ENCODE data around the gene MBD5. TPM values are rescaled to one million over a fixed set of nuclear protein-coding genes. Genes with fewer than 3 reads are reported as not detected.

MBD5 gene
- total and polyA plus RNA-seq, 2 of the 4 experiments (the other 2 are of a cell fraction) = 9.8 to 14.2 TPM

- Histone ChIP-seq H4K5ac (ENCODE audit: low read depth, low read length) (no peak overlapping the region), H2AK5ac (ENCODE audit: low read depth, low read length) (no peak overlapping the region), H3K18ac (ENCODE audit: low read depth, low read length) (no peak overlapping the region), H4K8ac (ENCODE audit: low read depth in 2 of 2, low read length in 2 of 2) (no peak overlapping the region), H3K9me3 (ENCODE audit: control insufficient read depth, insufficient read depth, low read length) (no peaks in the 10 kb centered on the region; the same call in 1 of the 2 replicates), H3K4me2 (ENCODE audit: low read depth, low read length) (no peak overlapping the region), H3K4me1 (ENCODE audit: control insufficient read depth, insufficient read depth, low read length) (no peaks in the 10 kb centered on the region; the same call in 1 of the 2 replicates), H2AK9ac (replicated peaks; ENCODE audit: low read depth, low read length, poor library complexity) (no peak overlapping the region), H3K79me1 (ENCODE audit: low read depth in 1 of 2, low read length in 2 of 2) (no peaks in the 10 kb centered on the region), H4K20me1 (ENCODE audit: insufficient read depth, low read length) (no peaks in the 10 kb centered on the region), H3K27ac (ENCODE audit: insufficient read depth, low read length) (no peak overlapping the region), H3K14ac (replicated peaks; ENCODE audit: low read depth, low read length) (no peak overlapping the region), H2BK5ac (ENCODE audit: low read depth, low read length, poor library complexity, severe bottlenecking) (no peak overlapping the region), H2BK120ac (ENCODE audit: low read depth, low read length) (no peak overlapping the region), H3K23ac (ENCODE audit: low read depth, low read length) (no peak overlapping the region), H3K27me3 (ENCODE audit: control insufficient read depth, insufficient read depth, low read length) (peaks cover 4% of the 10 kb centered on the region; the same call in 1 of the 2 replicates), H3K4ac (ENCODE audit: low read depth, low read length) (no peak overlapping the region), H2AFZ (replicated peaks; ENCODE audit: low read length, poor library complexity) (no peak overlapping the region), H3K9me1 (ENCODE audit: insufficient read depth, low read length) (no peaks in the 10 kb centered on the region; the same call in 1 of the 2 replicates), H2BK20ac (ENCODE audit: low read depth, low read length) (no peak overlapping the region), H2BK15ac (ENCODE audit: low read depth, low read length) (no peak overlapping the region), H4K91ac (ENCODE audit: insufficient read depth, low read depth, low read length) (no peak overlapping the region), H3K4me3 (ENCODE audit: insufficient read depth, low read depth, low read length) (no peak overlapping the region), H3K36me3 (ENCODE audit: control insufficient read depth, insufficient read depth, low read length) (no peaks in the 10 kb centered on the region), H3K56ac (ENCODE audit: extremely low read depth, insufficient read depth, low read length) (no peak overlapping the region), H3K9ac (ENCODE audit: low read depth, low read length) (no peak overlapping the region)
- CTCF ChIA-PET = interaction anchor here (1.4 kb wide), 1 partner anchor 11 kb away, joined by 4 read pairs; no protein-coding TSS in a partner anchor
- BruUV-seq (replicated peaks) = no TSS peak
- TF ChIP-seq RCOR1 (IDR thresholded peaks at IDR 0.05; ENCODE audit: insufficient replicate concordance, low read length) (no peak), MAFK (IDR thresholded peaks at IDR 0.05; ENCODE audit: low read depth, low read length) (no peak), NFE2L2 (IDR thresholded peaks at IDR 0.05; ENCODE audit: low read depth, low read length) (no peak), MAZ (IDR thresholded peaks at IDR 0.05; ENCODE audit: borderline replicate concordance, low read depth, low read length) (no peak), ELK1 (IDR thresholded peaks at IDR 0.05; ENCODE audit: borderline replicate concordance, low read depth, low read length) (no peak), SMC3 (IDR thresholded peaks at IDR 0.05; ENCODE audit: low read depth, low read length) (no peak), CHD1 (IDR thresholded peaks at IDR 0.05; ENCODE audit: low read depth, low read length) (no peak), USF2 (IDR thresholded peaks at IDR 0.05; ENCODE audit: low read depth, low read length) (no peak), FOS (IDR thresholded peaks at IDR 0.05; ENCODE audit: low read depth, low read length) (no peak), CTCF (conservative IDR thresholded peaks at IDR 0.05; ENCODE audit: low read depth, low read length) (no peak), RFX5 (IDR thresholded peaks at IDR 0.05; ENCODE audit: low read depth, low read length) (no peak), BHLHE40 (IDR thresholded peaks at IDR 0.05; ENCODE audit: low read depth, low read length) (no peak), MXI1 (IDR thresholded peaks at IDR 0.05; ENCODE audit: borderline replicate concordance, low read depth, low read length) (no peak)
- dilution Hi-C loops (cut with HindIII; ENCODE audit: low sequenced_read_pairs, unreplicated experiment) = no loop called here
- POLR2A ChIA-PET (ENCODE audit: unreplicated experiment) = no interaction called here
- ATAC-seq (ENCODE audit: low read depth) = no peak
- no peak for DNase-seq
- in situ Hi-C loops (cut with MboI; ENCODE audit: low sequenced_read_pairs) = no loop called here
- WGBS, 2 experiments (ENCODE audit: extremely low coverage in 2 of 2, insufficient read length in 1 of 2) = 33% methylated on average over 2 of the region's 14 CpGs; no CpG with 5 or more reads in 1 of the 2 experiments
- intact Hi-C loops (cut with micrococcal nuclease) = no loop called here
Observed at GRCh38 chr2:148561389-148561788, 540.5 kb downstream of the MBD5 start.

Measured in IMR-90 (cell line).